Endothelial cell of umbilical vein (primary cell): ENCODE measurements around the gene WDR86. TPM values are rescaled to one million over a fixed set of nuclear protein-coding genes. Genes with fewer than 3 reads are reported as not detected.

Source experiments
- BruUV-seq: library from RNA; stranded (reverse); fragments of 400-500 nt; replicated peaks from 2 replicates; lab custom pipeline; 2021; lab: Mats Ljungman, UMichigan
- CTCF ChIA-PET: fragments of 300-600, 350-600 bp; sonication (Branson Sonifier 250); formaldehyde crosslinking; loops from one replicate; lab custom pipeline; 2021; ENCODE audit warnings: antibody characterized with exemption, inconsistent platforms; lab: Charles Lee
- POLR2A ChIA-PET: fragments of 300-600, 350-600 bp; sonication (Branson Sonifier 250); formaldehyde crosslinking; loops from one replicate; lab custom pipeline; 2021; ENCODE audit warnings: antibody characterized with exemption, inconsistent platforms; lab: Charles Lee
- DNase-seq: peaks from one replicate; pipeline ENCODE4 v3.0.0-alpha.2; 2011; ENCODE audit warnings: low read depth, low spot score
- FAIRE-seq: peaks from 2 replicates; lab custom pipeline; 2011; peaks lifted over from hg19 to GRCh38; lab: Jason Lieb, UNC
- H2AFZ ChIP-seq: 2 replicates; pipeline ENCODE4 v1.6.0; 2012; ENCODE audit warnings: low read depth, low read length, control low read depth, inconsistent platforms
- H3K27ac ChIP-seq: 2 replicates; pipeline ENCODE4 v1.5.1; 2011; ENCODE audit warnings: low read depth, mild to moderate bottlenecking, control low read depth, low read length, moderate library complexity; ENCODE audit not compliant: insufficient read depth
- H3K27me3 ChIP-seq, 2 experiments: 2 replicates each; pipeline versions ENCODE4 v1.6.0 to v1.6.1; 2011; ENCODE audit warnings: low read length in 2 of 2, mixed read lengths in 1 of 2; ENCODE audit not compliant: control insufficient read depth in 2 of 2, insufficient read depth in 2 of 2
- H3K36me3 ChIP-seq, 2 experiments: 2 replicates in 1 of 2; 3 replicates in 1 of 2; pipeline ENCODE4 v1.5.1; 2011; ENCODE audit warnings: low read length in 2 of 2, mild to moderate bottlenecking in 1 of 2, moderate library complexity in 1 of 2; ENCODE audit not compliant: control insufficient read depth in 2 of 2, insufficient read depth in 2 of 2; ENCODE audit errors: extremely low read depth in 1 of 2
- H3K4me1 ChIP-seq: 3 replicates; pipeline ENCODE4 v1.5.1; 2011; ENCODE audit warnings: mild to moderate bottlenecking, low read length; ENCODE audit not compliant: control insufficient read depth, insufficient read depth; ENCODE audit errors: extremely low read depth
- H3K4me2 ChIP-seq: 2 replicates; pipeline ENCODE4 v1.6.1; 2011; ENCODE audit warnings: low read length, control low read depth, mixed read lengths; ENCODE audit not compliant: insufficient read depth
- H3K4me3 ChIP-seq, 3 experiments: fragments of 200-600 bp in 1 of 3; sonication (generic), shearing (Covaris generic) in 1 of 3; replicated peaks in 1 of 3; 2 replicates each; pipeline ENCODE4 v1.5.1; 2011 to 2016; ENCODE audit warnings: control low read depth in 3 of 3, low read length in 3 of 3, mild to moderate bottlenecking in 2 of 3, inconsistent platforms in 1 of 3, low read depth in 1 of 3, moderate library complexity in 1 of 3; ENCODE audit not compliant: insufficient read depth in 1 of 3
- H3K79me2 ChIP-seq: 2 replicates; pipeline ENCODE4 v1.6.0; 2012; ENCODE audit warnings: low read length, inconsistent platforms; ENCODE audit not compliant: control insufficient read depth, insufficient read depth
- H3K9ac ChIP-seq: replicated peaks from 2 replicates; pipeline ENCODE3; 2011; ENCODE audit warnings: low read length, control low read depth; ENCODE audit not compliant: insufficient read depth; ENCODE audit errors: extremely low read depth
- H3K9me1 ChIP-seq: replicated peaks from 3 replicates; pipeline ENCODE4 v1.6.0; 2011; ENCODE audit warnings: mild to moderate bottlenecking, low read length; ENCODE audit not compliant: control insufficient read depth, insufficient read depth; ENCODE audit errors: extremely low read depth
- H3K9me3 ChIP-seq: replicated peaks from 2 replicates; pipeline ENCODE4 v1.5.1; 2012; ENCODE audit warnings: low read length, inconsistent platforms; ENCODE audit not compliant: control insufficient read depth, insufficient read depth
- H4K20me1 ChIP-seq: replicated peaks from 2 replicates; pipeline ENCODE3; 2011; ENCODE audit warnings: mild to moderate bottlenecking, low read length; ENCODE audit not compliant: control insufficient read depth, insufficient read depth; ENCODE audit errors: extremely low read depth
- EZH2 ChIP-seq: IDR thresholded peaks from 2 replicates; pipeline ENCODE4 v1.6.1; 2012; ENCODE audit warnings: borderline replicate concordance, low read depth, mild to moderate bottlenecking, moderate library complexity, low read length, inconsistent platforms; ENCODE audit not compliant: severe bottlenecking
- FOS ChIP-seq: IDR thresholded peaks from 2 replicates; pipeline ENCODE4 v1.6.1; 2011; ENCODE audit warnings: mild to moderate bottlenecking, low read length, moderate library complexity, borderline replicate concordance; ENCODE audit not compliant: insufficient read depth
- GATA2 ChIP-seq: IDR thresholded peaks from 2 replicates; pipeline ENCODE4 v1.7.0; 2011; ENCODE audit warnings: low read depth, mild to moderate bottlenecking, moderate library complexity, mixed read lengths, low read length; ENCODE audit not compliant: insufficient read length, insufficient read depth
- JUN ChIP-seq: IDR thresholded peaks from 2 replicates; pipeline ENCODE4 v1.6.1; 2011; ENCODE audit warnings: borderline replicate concordance, low read depth; ENCODE audit not compliant: insufficient read length, insufficient read depth
- MYC ChIP-seq: IDR thresholded peaks from one replicate; pipeline ENCODE4 v1.6.1; 2011; ENCODE audit warnings: mild to moderate bottlenecking, low read depth, low read length
- POLR2A ChIP-seq: IDR thresholded peaks from 2 replicates; pipeline ENCODE4 v1.6.1; 2012; ENCODE audit warnings: low read depth, mild to moderate bottlenecking, control low read depth, low read length
- POLR2AphosphoS5 ChIP-seq: IDR thresholded peaks from 2 replicates; pipeline ENCODE4 v1.6.1; 2012; ENCODE audit warnings: low read depth, mild to moderate bottlenecking, control low read depth, low read length, moderate library complexity; ENCODE audit not compliant: insufficient read depth
- dilution Hi-C: fragments of 300-500 bp; cut with MboI; formaldehyde crosslinking; loops from one replicate; pipeline ENCODE4 v1.15.0; 2019; ENCODE audit warnings: low sequenced_read_pairs; ENCODE audit not compliant: extremely low pct_ligation_motif_present
- intact Hi-C: fragments of 100-400 bp; cut with micrococcal nuclease; formaldehyde crosslinking; loops from one replicate; pipeline ENCODE4 v1.10.0; 2022
- polyA plus RNA-seq, 4 experiments: library from polyadenylated mRNA; depleted of rRNA in 3 of 4; stranded (reverse) in 3 of 4; unstranded in 1 of 4; fragments of >200 nt; gene quantifications; 2 replicates each; pipeline versions ENCODE4 v1.2.1 to v1.2.3, GENCODE V29; 2011 to 2012; ENCODE audit warnings: missing spikeins in 1 of 4
- total RNA-seq: library from RNA; stranded (reverse); gene quantifications from 2 replicates; pipeline ENCODE4 v1.2.3, GENCODE V29; 2021
- TF ChIP-seq, protein P1 (sequence below): IDR thresholded peaks from 2 replicates; pipeline ENCODE4 v1.6.1; 2011; ENCODE audit not compliant: insufficient read depth, insufficient read length
- TF ChIP-seq, protein P2 (sequence below), 2 donors: IDR thresholded peaks; 1 replicate in 1 of 2; 2 replicates in 1 of 2; pipeline ENCODE4 v1.5.1; 2011; ENCODE audit warnings: low read length in 2 of 2, mild to moderate bottlenecking in 2 of 2, moderate library complexity in 2 of 2, control low read depth in 1 of 2, inconsistent platforms in 1 of 2, low read depth in 1 of 2; ENCODE audit not compliant: insufficient read depth in 1 of 2; ENCODE audit errors: extremely low read depth in 1 of 2

WDR86 gene
- total and polyA plus RNA-seq, 2 donors (not counting 3 experiments of a cell fraction or from before 2014, with no cell fraction given), result not detected

DNA sequence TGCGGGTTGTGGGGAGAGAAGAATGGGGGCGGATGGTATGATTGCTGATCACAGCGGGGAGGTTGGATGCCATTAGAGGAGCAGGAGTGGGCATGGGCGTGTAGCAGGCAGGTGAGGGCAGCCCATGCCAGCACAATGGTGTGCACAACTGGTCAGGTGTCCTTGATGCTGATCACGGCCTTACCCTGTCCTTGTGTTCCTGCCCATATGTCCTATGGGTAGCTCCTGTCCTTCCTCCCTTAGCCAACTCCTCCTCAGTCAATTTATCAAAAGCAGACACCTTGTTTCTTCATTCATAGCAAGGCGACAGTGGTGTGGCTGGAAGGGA lies 30.7 kb downstream of the WDR86 start:
- dilution Hi-C loops, result no loop called here
- H3K36me3 ChIP-seq, result peaks cover 0 to 17% of the 10 kb centered on the region in 2 experiments
- ChIA-PET CTCF (interaction anchor here (1.4 kb wide), 1 partner anchor 69 kb away, joined by 3 read pairs; no protein-coding TSS in a partner anchor), POLR2A (no interaction called here)
- H3K9me1 ChIP-seq, result no peaks in the 10 kb centered on the region
- H3K4me3 ChIP-seq, result no peak overlapping the region
- no peaks in the 10 kb centered on the region for H3K9me3 ChIP-seq
- H2AFZ ChIP-seq, result no peak overlapping the region
- H3K4me1 ChIP-seq, result no peaks in the 10 kb centered on the region
- no peak overlapping the region for H3K9ac ChIP-seq
- H4K20me1 ChIP-seq, result no peaks in the 10 kb centered on the region
- H3K79me2 ChIP-seq, result no peaks in the 10 kb centered on the region
- H3K27ac ChIP-seq, result no peak overlapping the region
- peaks cover 14 to 27% of the 10 kb centered on the region in 2 experiments for H3K27me3 ChIP-seq
- no TSS peak for BruUV-seq
- FAIRE-seq (no peak), DNase-seq (no peak)
- no peak for TF ChIP-seq JUN
- no peak for TF ChIP-seq POLR2A
- TF ChIP-seq FOS, result no peak
- TF ChIP-seq, protein P1, sequence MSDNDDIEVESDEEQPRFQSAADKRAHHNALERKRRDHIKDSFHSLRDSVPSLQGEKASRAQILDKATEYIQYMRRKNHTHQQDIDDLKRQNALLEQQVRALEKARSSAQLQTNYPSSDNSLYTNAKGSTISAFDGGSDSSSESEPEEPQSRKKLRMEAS, result no peak
- TF ChIP-seq GATA2, result no peak
- no peak for TF ChIP-seq POLR2AphosphoS5
- no peak for TF ChIP-seq MYC
- TF ChIP-seq EZH2, result no peak
- TF ChIP-seq, protein P2, sequence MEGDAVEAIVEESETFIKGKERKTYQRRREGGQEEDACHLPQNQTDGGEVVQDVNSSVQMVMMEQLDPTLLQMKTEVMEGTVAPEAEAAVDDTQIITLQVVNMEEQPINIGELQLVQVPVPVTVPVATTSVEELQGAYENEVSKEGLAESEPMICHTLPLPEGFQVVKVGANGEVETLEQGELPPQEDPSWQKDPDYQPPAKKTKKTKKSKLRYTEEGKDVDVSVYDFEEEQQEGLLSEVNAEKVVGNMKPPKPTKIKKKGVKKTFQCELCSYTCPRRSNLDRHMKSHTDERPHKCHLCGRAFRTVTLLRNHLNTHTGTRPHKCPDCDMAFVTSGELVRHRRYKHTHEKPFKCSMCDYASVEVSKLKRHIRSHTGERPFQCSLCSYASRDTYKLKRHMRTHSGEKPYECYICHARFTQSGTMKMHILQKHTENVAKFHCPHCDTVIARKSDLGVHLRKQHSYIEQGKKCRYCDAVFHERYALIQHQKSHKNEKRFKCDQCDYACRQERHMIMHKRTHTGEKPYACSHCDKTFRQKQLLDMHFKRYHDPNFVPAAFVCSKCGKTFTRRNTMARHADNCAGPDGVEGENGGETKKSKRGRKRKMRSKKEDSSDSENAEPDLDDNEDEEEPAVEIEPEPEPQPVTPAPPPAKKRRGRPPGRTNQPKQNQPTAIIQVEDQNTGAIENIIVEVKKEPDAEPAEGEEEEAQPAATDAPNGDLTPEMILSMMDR (IDR thresholded peaks at IDR 0.05; ENCODE audit: extremely low read depth in 1 of 2, insufficient read depth in 1 of 2, low read depth in 1 of 2, low read length in 2 of 2), result no peak
- no peak overlapping the region for H3K4me2 ChIP-seq
- intact Hi-C loops, result no loop called here
